ENCODE results near the gene GFY. TPM values are rescaled to one million over a fixed set of nuclear protein-coding genes. Genes with fewer than 3 reads are reported as not detected.

GFY gene
- total RNA-seq, 2 experiments from 2014 or later = not detected

GRCh38 chr19:49395581-49396407 lies 29.4 kb upstream of the GFY start:
- POLR2A ChIA-PET = no interaction called here

GRCh38 chr19:49396738-49397505 lies 28.3 kb upstream of the GFY start:
- ChIA-PET POLR2A (no interaction called here), CTCF (interaction anchor here (0.8 kb wide), 1 partner anchor 20 kb away, joined by 4 read pairs; no protein-coding TSS in a partner anchor)
- H3K27me3 Mint-ChIP-seq = peaks cover 4% of the 10 kb centered on the region
- no peak for DNase-seq
- no peak overlapping the region for H3K4me3 Mint-ChIP-seq
- no peaks in the 10 kb centered on the region for H3K9me3 Mint-ChIP-seq
- no peaks in the 10 kb centered on the region for H3K36me3 Mint-ChIP-seq (ENCODE audit: low read depth)
- H3K4me1 Mint-ChIP-seq = peaks cover 32% of the 10 kb centered on the region
- H3K27ac Mint-ChIP-seq = no peak overlapping the region

More at GRCh38 chr19:49395581-49396407, 29.4 kb upstream of the GFY start:
- Mint-ChIP-seq H3K4me3 (no peak overlapping the region), H3K27ac (peak overlapping the region; percentile 19), H3K4me1 (peaks cover 39% of the 10 kb centered on the region), H3K36me3 (ENCODE audit: low read depth) (no peaks in the 10 kb centered on the region), H3K27me3 (peaks cover 5% of the 10 kb centered on the region), H3K9me3 (no peaks in the 10 kb centered on the region)
- DNase-seq = no peak
- CTCF ChIA-PET = interaction anchor here (0.8 kb wide), 1 partner anchor 11 kb away, joined by 3 read pairs; no protein-coding TSS in a partner anchor

GRCh38 chr19:49398001-49398615 lies 27.1 kb upstream of the GFY start:
- ChIA-PET CTCF (interaction anchor here (1.0 kb wide), 1 partner anchor 130 kb away, joined by 6 read pairs; the partner anchor contains the start of gene RCN3), POLR2A (no interaction called here)
- Mint-ChIP-seq H3K27me3 (peaks cover 2% of the 10 kb centered on the region), H3K4me1 (peaks cover 27% of the 10 kb centered on the region), H3K27ac (peak overlapping the region; percentile 42), H3K4me3 (no peak overlapping the region), H3K36me3 (ENCODE audit: low read depth) (no peaks in the 10 kb centered on the region), H3K9me3 (no peaks in the 10 kb centered on the region)
- no peak for DNase-seq

- H3K4me1 Mint-ChIP-seq = peaks cover 34% of the 10 kb centered on the region
- H3K36me3 Mint-ChIP-seq (ENCODE audit: low read depth) = no peaks in the 10 kb centered on the region
- H3K4me3 Mint-ChIP-seq = no peak overlapping the region
- peaks cover 2% of the 10 kb centered on the region for H3K27me3 Mint-ChIP-seq
- H3K9me3 Mint-ChIP-seq = no peaks in the 10 kb centered on the region
- ChIA-PET CTCF (no interaction called here), POLR2A (no interaction called here)
- H3K27ac Mint-ChIP-seq = peak overlapping the region; percentile 42
- DNase-seq = no peak
Measured at GRCh38 chr19:49398931-49399330, 26.3 kb upstream of the GFY start.

GRCh38 chr19:49400029-49400428 lies 25.2 kb upstream of the GFY start:
- Mint-ChIP-seq H3K36me3 (ENCODE audit: low read depth) (no peaks in the 10 kb centered on the region), H3K27ac (no peak overlapping the region), H3K27me3 (peaks cover 2% of the 10 kb centered on the region), H3K9me3 (no peaks in the 10 kb centered on the region), H3K4me1 (peaks cover 34% of the 10 kb centered on the region), H3K4me3 (no peak overlapping the region)
- CTCF ChIA-PET = no interaction called here
- POLR2A ChIA-PET = no interaction called here
- no peak for DNase-seq

GRCh38 chr19:49403404-49404187 lies 21.6 kb upstream of the GFY start:
- Mint-ChIP-seq H3K36me3 (ENCODE audit: low read depth) (no peaks in the 10 kb centered on the region), H3K27ac (no peak overlapping the region), H3K27me3 (peaks cover 2% of the 10 kb centered on the region), H3K4me1 (peaks cover 44% of the 10 kb centered on the region), H3K4me3 (no peak overlapping the region), H3K9me3 (no peaks in the 10 kb centered on the region)
- CTCF ChIA-PET = interaction anchor here (0.5 to 2.2 kb wide), 6 partner anchors 12 to 360 kb away, joined by 3 to 7 read pairs (median 4); no protein-coding TSS in a partner anchor
- POLR2A ChIA-PET = no interaction called here
- DNase-seq = no peak

DNA sequence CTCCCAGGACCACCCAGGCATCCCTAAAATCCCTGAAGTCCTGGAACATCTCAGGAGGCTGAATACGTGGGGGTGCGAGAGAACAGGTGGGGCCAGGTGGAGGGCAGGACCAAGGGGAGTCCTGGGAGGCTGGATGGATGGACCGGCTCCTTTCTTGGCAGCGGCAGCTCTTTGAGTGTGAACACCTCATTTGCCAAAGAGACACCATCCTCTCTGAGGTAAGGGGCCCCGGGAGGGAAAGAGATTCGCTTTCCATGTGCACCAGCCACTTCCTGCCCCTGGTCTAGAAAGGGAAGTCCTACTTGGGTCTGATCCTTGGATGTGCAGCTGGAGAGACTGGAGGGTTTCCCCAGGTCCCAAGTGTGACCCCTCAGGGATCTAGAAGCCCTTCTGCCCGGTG lies 18.1 kb upstream of the GFY start:
- Mint-ChIP-seq H3K9me3 (no peaks in the 10 kb centered on the region), H3K4me3 (no peak overlapping the region), H3K27ac (peak overlapping the region; percentile 13), H3K27me3 (peaks cover 2% of the 10 kb centered on the region), H3K4me1 (peaks cover 64% of the 10 kb centered on the region), H3K36me3 (ENCODE audit: low read depth) (no peaks in the 10 kb centered on the region)
- CTCF ChIA-PET = interaction anchor here (1.0 to 8.8 kb wide), 4 partner anchors 12 to 63 kb away, joined by 3 to 71 read pairs (median 4); partner anchors contain the start of genes GFY and PTH2
- POLR2A ChIA-PET = no interaction called here
- no peak for DNase-seq

DNA sequence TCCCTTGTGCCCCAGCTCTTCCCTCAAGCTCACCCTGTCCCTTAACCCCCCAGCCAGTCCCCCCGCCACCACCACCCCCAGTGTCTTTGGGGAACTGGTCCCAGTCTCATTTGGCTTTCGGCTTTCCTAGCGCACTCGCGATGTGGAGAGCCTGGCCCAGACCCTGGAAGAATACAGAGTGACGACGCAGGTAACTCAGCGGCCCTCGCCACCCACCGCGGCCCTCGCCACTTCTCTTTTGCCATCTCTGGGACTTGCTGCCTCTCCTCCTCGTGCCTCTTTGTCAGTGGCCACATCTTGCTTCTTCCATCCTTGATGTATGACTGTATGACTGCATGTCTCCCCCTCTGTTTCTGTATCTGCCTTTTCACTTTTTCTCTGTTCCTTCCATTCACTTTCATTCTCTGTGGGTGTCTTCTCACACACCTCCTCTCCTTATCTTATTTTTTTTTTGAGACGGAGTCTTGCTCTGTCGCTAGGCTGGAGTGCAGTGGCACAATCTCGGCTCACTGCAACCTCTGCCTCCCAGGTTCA lies 17.6 kb upstream of the GFY start:
- Mint-ChIP-seq H3K27ac (peak overlapping the region; percentile 93), H3K4me1 (peaks cover 69% of the 10 kb centered on the region), H3K4me3 (no peak overlapping the region), H3K27me3 (peaks cover 2% of the 10 kb centered on the region), H3K36me3 (ENCODE audit: low read depth) (no peaks in the 10 kb centered on the region), H3K9me3 (no peaks in the 10 kb centered on the region)
- DNase-seq = no peak
- ChIA-PET CTCF (interaction anchor here (0.7 to 8.8 kb wide), 2 partner anchors 14 to 248 kb away, joined by 3 to 71 read pairs; partner anchors contain the start of genes GFY and PTH2), POLR2A (no interaction called here)

GRCh38 chr19:49408816-49409440 lies 16.3 kb upstream of the GFY start:
- no peaks in the 10 kb centered on the region for H3K9me3 Mint-ChIP-seq
- H3K27ac Mint-ChIP-seq = peak overlapping the region; percentile 93
- peaks cover 2% of the 10 kb centered on the region for H3K27me3 Mint-ChIP-seq
- H3K4me1 Mint-ChIP-seq = peaks cover 63% of the 10 kb centered on the region
- DNase-seq = no peak
- H3K36me3 Mint-ChIP-seq (ENCODE audit: low read depth) = no peaks in the 10 kb centered on the region
- CTCF ChIA-PET = interaction anchor here (0.5 to 8.8 kb wide), 6 partner anchors 13 to 95 kb away, joined by 3 to 71 read pairs (median 5); partner anchors contain the start of genes FLT3LG, GFY and PTH2
- peak overlapping the region; percentile 51 for H3K4me3 Mint-ChIP-seq
- POLR2A ChIA-PET = no interaction called here

DNA sequence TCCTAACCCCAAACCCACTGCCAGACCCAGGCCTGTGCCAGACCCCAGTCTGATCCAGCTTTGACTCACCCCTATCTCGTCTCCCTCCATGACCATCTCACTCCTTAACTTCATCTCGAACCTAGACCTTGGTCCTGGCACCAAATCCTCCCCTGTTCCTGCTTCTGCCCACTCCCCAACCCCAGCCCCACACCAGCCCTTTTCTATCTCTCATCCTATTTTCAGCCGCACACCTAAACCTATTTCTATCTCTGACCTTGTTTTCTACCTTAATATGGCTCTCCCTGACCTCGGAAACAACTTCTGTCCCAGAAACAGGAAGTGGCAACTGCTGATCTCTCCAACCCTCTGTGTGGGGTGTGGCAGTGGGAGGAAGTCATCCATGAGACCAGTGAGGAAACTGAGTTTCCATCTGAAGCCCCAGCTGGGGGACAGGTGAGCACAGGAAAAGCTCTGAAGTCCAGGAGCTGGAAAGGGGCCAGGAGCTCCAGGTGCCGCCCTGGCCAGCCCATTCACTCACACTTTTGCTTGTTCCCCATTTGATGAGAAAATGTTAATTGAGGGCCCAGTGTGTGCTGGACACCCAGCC lies 15.7 kb upstream of the GFY start:
- DNase-seq = peak; percentile 59
- Mint-ChIP-seq H3K36me3 (ENCODE audit: low read depth) (no peaks in the 10 kb centered on the region), H3K27me3 (peaks cover 2% of the 10 kb centered on the region), H3K4me1 (peaks cover 62% of the 10 kb centered on the region), H3K27ac (peak overlapping the region; percentile 93), H3K4me3 (peak overlapping the region; percentile 51), H3K9me3 (no peaks in the 10 kb centered on the region)
- POLR2A ChIA-PET = no interaction called here
- CTCF ChIA-PET = interaction anchor here (0.5 to 8.8 kb wide), 5 partner anchors 12 to 95 kb away, joined by 3 to 71 read pairs (median 6); partner anchors contain the start of genes FLT3LG, GFY and PTH2

DNA sequence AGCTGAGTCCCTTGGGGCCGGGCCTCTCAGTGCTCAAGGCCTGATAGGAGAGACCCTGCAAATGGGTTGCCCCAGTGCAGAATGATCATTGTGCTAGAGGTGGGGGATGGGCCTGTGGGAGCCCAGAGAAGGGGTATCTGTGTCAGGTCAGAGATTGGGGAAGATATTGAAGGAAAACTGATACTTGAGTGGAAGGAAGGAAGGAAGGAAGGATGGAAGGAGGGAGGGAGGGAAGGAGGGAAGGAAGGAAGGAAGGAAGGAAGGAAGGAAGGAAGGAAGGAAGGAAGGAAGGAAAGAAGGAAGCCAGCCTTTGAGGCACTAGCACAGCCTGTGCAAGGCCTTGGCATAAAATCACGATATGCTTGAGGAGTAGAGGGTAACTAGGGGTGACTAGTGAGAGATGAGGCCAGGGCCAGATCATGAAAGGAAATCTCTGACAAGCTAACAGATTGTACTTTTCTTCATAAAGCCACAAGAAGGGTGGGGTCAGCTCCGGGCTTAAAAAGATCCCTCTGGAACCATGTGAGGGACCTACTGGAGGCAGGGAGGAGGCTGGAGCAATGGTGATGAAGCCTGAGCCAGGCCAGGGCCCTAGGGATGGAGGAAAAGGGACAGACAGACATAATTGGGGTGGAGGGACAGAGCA lies 13.4 kb upstream of the GFY start:
- Mint-ChIP-seq H3K4me3 (no peak overlapping the region), H3K9me3 (no peaks in the 10 kb centered on the region), H3K27me3 (peaks cover 3% of the 10 kb centered on the region), H3K36me3 (ENCODE audit: low read depth) (no peaks in the 10 kb centered on the region), H3K27ac (peak overlapping the region; percentile 52), H3K4me1 (peaks cover 59% of the 10 kb centered on the region)
- CTCF ChIA-PET = interaction anchor here (0.8 to 8.8 kb wide), 5 partner anchors 10 to 31 kb away, joined by 3 to 71 read pairs (median 5); partner anchors contain the start of genes GFY and PTH2
- no peak for DNase-seq
- POLR2A ChIA-PET = interaction anchor here (0.6 kb wide), 2 partner anchors 42 to 106 kb away, joined by 3 to 4 read pairs; no protein-coding TSS in a partner anchor

Measured in activated CD4-positive, alpha-beta T cell treated with anti-CD3 and anti-CD28 coated beads, Interleukin-2, amount 10 ng/mL, durations not matched to agents 7 days and 5 days (primary cell).